Measurements from ENCODE around the gene DIS3L2. TPM values are rescaled to one million over a fixed set of nuclear protein-coding genes. Genes with fewer than 3 reads are reported as not detected.

Gene DIS3L2
- total and polyA plus RNA-seq, 2 of the 4 experiments (the other 2 are of a cell fraction): 14.7 to 19.2 TPM

- H3K9me1 ChIP-seq (ENCODE audit: insufficient read depth, low read length): peaks cover 4% of the 10 kb centered on the region; the same call in 1 of the 2 replicates
- H3K79me1 ChIP-seq (ENCODE audit: low read depth in 1 of 2, low read length in 2 of 2): 0 out of 4 replicates have a peak, but pooled peaks cover 0 to 5% of the 10 kb centered on the region in 2 experiments
- ChIA-PET POLR2A (ENCODE audit: unreplicated experiment) (interaction anchor here (0.6 kb wide), 1 partner anchor 376 kb away, joined by 3 read pairs; no protein-coding TSS in a partner anchor), CTCF (no interaction called here)
- no peak overlapping the region for H3K4me2 ChIP-seq (ENCODE audit: low read depth, low read length)
- TF ChIP-seq MXI1 (IDR thresholded peaks at IDR 0.05; ENCODE audit: borderline replicate concordance, low read depth, low read length) (no peak), FOS (IDR thresholded peaks at IDR 0.05; ENCODE audit: low read depth, low read length) (no peak), ELK1 (IDR thresholded peaks at IDR 0.05; ENCODE audit: borderline replicate concordance, low read depth, low read length) (no peak), CEBPB (IDR thresholded peaks at IDR 0.05; ENCODE audit: low read depth, low read length) (no peak), NFE2L2 (IDR thresholded peaks at IDR 0.05; ENCODE audit: low read depth, low read length) (no peak), CTCF (conservative IDR thresholded peaks at IDR 0.05; ENCODE audit: low read depth, low read length) (no peak), USF2 (IDR thresholded peaks at IDR 0.05; ENCODE audit: low read depth, low read length) (no peak), RCOR1 (IDR thresholded peaks at IDR 0.05; ENCODE audit: insufficient replicate concordance, low read length) (no peak), SMC3 (IDR thresholded peaks at IDR 0.05; ENCODE audit: low read depth, low read length) (no peak), MAFK (IDR thresholded peaks at IDR 0.05; ENCODE audit: low read depth, low read length) (no peak), POLR2A (IDR thresholded peaks at IDR 0.05; ENCODE audit: low read depth, low read length) (no peak), RFX5 (IDR thresholded peaks at IDR 0.05; ENCODE audit: low read depth, low read length) (no peak), MAZ (IDR thresholded peaks at IDR 0.05; ENCODE audit: borderline replicate concordance, low read depth, low read length) (no peak), RAD21 (IDR thresholded peaks at IDR 0.05; ENCODE audit: low read length) (no peak), BHLHE40 (IDR thresholded peaks at IDR 0.05; ENCODE audit: low read depth, low read length) (no peak)
- intact Hi-C loops (cut with micrococcal nuclease): no loop called here
- in situ Hi-C loops (cut with MboI; ENCODE audit: low sequenced_read_pairs): no loop called here
- H2BK20ac ChIP-seq (ENCODE audit: low read depth, low read length): no peak overlapping the region
- no TSS peak for BruUV-seq (replicated peaks)
- H3K27ac ChIP-seq (ENCODE audit: insufficient read depth, low read length): no peak overlapping the region
- no peak overlapping the region for H3K4ac ChIP-seq (ENCODE audit: low read depth, low read length)
- H3K56ac ChIP-seq (ENCODE audit: extremely low read depth, insufficient read depth, low read length): no peak overlapping the region
- H3K9me3 ChIP-seq (ENCODE audit: control insufficient read depth, insufficient read depth, low read length): no peaks in the 10 kb centered on the region
- no peak overlapping the region for H2AK5ac ChIP-seq (ENCODE audit: low read depth, low read length)
- no peak overlapping the region for H2AFZ ChIP-seq (replicated peaks; ENCODE audit: low read length, poor library complexity)
- H3K18ac ChIP-seq (ENCODE audit: low read depth, low read length): no peak overlapping the region
- ATAC-seq (ENCODE audit: low read depth): no peak
- H3K36me3 ChIP-seq (ENCODE audit: control insufficient read depth, insufficient read depth, low read length): no peaks in the 10 kb centered on the region
- H3K27me3 ChIP-seq (ENCODE audit: control insufficient read depth, insufficient read depth, low read length): no peaks in the 10 kb centered on the region
- no peak overlapping the region for H3K23ac ChIP-seq (ENCODE audit: low read depth, low read length)
- H4K8ac ChIP-seq (ENCODE audit: low read depth in 2 of 2, low read length in 2 of 2): no peak overlapping the region
- no peak overlapping the region for H4K5ac ChIP-seq (ENCODE audit: low read depth, low read length)
- H3K4me1 ChIP-seq (ENCODE audit: control insufficient read depth, insufficient read depth, low read length): no peaks in the 10 kb centered on the region
- no peak overlapping the region for H2BK120ac ChIP-seq (ENCODE audit: low read depth, low read length)
- dilution Hi-C loops (cut with HindIII; ENCODE audit: low sequenced_read_pairs, unreplicated experiment): no loop called here
- H3K4me3 ChIP-seq (ENCODE audit: insufficient read depth, low read depth, low read length): no peak overlapping the region
- DNase-seq: no peak
- no peak overlapping the region for H3K9ac ChIP-seq (ENCODE audit: low read depth, low read length)
- H4K91ac ChIP-seq (ENCODE audit: insufficient read depth, low read depth, low read length): no peak overlapping the region
- no peak overlapping the region for H2AK9ac ChIP-seq (replicated peaks; ENCODE audit: low read depth, low read length, poor library complexity)
- 100% methylated on average over 1 of the region's 4 CpGs; no CpG with 5 or more reads in 1 of the 2 experiments for WGBS, 2 experiments (ENCODE audit: extremely low coverage in 2 of 2, insufficient read length in 1 of 2)
- H2BK5ac ChIP-seq (ENCODE audit: low read depth, low read length, poor library complexity, severe bottlenecking): no peak overlapping the region
- no peak overlapping the region for H2BK15ac ChIP-seq (ENCODE audit: low read depth, low read length)
- 0 out of 2 replicates have a peak, but pooled peaks cover 9% of the 10 kb centered on the region for H4K20me1 ChIP-seq (ENCODE audit: insufficient read depth, low read length)
- no peak overlapping the region for H3K14ac ChIP-seq (replicated peaks; ENCODE audit: low read depth, low read length)
Observed at GRCh38 chr2:232231554-232231953, 270.0 kb downstream of the DIS3L2 start.
